ENCODE results near the gene PLCL1.

Gene PLCL1

DNA sequence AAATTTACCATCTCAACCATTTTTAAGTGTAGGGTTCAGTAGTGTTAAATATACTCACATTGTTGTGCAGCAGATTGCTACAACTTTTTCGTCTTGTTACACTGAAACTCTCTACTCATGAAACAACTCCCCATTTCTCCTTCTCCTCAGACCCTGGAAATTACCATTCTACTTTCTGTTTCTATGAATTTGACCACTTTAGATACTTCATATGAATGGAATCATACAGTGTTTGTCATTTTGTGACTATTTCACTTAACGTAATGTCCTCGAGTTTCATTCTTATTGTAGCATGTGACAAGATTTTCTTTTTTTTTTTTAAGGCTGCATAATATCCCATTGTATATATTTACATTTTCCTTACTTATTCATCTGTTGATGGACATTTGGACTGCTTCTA, 203.8 kb downstream of the PLCL1 start:
- DNase-seq = no peak

DNA sequence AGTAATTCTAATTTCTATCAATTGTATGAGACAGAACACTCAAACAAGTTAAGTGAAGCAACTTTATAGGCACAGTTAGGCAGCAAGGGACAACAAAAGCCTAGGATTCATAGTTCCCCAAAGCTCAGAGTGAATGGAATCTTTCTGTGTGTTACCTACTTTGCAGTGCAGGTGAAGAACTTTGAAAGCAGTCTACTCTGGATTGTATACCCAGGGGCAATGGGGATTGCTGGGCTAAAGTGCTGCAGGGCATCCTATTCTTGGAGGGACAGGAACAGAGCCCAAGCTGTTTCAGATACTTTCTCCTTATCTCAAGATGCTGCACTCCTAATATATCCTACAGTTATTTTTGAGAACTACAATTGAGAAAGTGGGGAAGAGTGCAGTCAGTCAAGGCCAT, 207.6 kb downstream of the PLCL1 start:
- DNase-seq = no peak

DNA sequence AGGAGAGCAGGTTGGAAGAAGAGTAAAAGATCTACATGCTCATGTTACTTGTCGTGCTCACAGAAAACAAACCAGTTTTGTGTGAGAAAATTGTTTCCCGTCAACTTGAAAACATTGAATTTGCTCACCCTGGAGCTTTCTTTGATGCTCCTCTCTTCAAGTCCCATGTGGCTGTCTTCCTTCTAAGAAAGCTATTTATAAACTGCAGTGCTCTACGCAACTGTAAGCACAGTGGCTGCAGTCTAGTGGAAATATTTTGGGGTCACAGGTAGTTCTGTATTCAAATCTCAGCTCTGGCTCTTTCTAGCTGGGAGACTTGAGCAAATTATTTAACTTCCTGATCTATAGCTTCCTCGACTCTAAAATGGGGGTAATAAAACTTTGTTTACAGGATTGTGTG, 211.8 kb downstream of the PLCL1 start:
- DNase-seq = no peak

DNA sequence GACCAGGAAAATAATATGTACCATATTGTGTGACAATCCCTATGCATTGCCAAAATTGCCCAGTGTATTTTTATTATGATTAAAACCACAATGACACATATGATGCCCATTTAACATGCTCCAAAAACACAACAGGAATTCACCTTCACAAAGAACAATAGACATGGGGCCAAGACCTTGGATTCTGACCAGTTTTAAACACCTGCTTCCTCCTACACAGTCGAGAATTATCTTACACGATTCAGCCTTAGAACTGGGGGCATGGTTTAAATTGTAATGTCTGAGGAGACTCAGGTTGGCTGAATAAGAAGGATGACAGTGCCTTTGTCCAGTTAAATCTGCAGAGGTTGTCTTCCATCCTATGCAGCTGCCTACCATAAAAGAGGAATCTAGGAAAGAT, 212.7 kb downstream of the PLCL1 start:
- DNase-seq = no peak

DNA sequence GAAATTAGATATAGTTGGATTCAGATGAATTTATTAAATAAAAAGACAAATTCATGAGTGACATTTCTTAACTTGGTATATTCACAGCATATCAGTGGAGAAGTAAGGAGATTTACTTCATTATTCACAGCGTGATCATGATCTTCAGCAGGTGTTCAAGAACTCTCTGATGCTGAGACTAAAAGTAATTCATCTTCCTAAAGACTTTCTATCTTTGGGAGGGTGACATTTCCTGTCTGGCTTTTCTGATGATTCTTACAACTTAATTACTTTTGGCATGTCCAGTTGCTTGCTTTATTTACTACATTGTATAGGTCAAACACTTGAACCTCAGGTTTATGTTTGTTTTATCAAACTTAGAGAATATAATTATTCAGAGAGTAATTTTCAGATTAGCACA, 224.6 kb downstream of the PLCL1 start:
- no peak for DNase-seq

DNA sequence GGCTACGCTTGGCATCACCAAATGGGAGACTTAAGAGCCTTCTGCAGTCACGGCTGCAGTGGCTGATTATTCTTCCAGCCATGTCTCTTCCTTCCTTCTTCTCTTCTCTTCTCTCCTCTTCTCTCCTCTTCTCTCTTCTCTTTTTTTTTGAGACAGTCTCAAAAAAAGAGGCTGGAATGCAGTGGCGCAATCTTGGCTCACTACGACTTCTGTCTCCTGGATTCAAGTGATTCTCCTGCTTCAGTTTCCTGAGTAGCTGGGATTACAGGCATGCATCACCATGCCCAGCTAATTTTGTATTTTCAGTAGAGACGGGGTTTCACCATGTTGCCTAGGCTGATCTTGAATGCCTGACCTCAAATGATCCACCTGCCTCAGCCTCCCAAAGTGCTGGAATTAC, 225.2 kb downstream of the PLCL1 start:
- peak; percentile 16 for DNase-seq

DNA sequence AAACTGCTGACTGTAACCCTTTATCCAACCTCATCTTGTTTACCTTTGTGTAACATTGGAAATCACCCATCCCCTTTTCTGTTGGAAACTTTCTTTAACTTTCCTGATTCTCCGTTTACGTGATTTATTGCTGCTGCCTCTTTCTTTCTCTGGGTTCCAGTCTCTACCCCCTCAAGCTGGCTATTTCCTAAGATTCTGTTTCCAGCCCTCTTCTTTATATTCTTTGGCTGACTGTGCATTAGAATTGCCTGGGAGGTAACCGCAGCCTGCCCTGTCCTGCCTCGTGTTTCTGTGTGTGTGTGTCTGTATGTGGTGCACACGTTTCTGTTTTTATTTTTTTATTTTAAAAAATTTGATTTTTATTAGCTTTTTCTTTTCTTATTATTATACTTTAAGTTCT, 229.2 kb downstream of the PLCL1 start:
- DNase-seq = no peak

DNA sequence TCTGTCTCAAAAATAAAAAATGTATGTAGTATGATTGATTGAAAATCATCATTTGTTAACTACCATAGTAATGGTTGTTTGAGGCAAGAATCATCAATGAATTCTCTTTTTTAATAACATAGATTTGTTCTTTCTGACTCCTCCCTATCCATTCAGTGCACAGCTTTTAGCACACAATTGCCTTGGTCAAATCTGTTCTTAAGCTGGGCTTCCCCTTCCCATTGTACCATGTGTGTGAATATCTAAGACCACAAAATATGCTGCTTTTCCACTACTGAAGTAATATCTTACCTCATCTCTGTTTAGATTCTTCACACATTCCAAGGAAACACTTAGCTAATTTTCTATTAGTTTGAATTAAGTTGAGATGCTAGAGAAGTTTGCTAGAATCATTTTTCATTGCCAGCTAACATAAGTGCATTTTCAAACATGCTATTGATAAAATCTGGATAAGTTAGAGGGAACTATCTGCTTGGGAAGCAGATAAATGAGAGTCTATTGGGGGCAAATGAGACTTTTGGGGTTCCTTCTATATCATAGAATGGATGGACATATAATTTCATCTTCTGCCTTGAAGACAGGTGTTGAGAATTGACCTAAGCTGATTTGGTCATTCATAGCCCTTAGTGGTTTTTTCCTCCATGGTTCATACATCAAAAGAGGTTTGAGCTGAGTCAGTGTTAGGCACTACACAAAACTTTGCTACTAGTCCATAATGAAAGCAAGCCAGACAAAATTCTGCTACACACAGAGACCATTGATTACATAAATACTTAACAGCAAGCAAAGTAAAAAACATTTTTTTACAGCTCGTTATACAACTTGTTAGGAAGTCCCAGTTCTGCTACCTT, 231.9 kb downstream of the PLCL1 start:
- no peak for DNase-seq

DNA sequence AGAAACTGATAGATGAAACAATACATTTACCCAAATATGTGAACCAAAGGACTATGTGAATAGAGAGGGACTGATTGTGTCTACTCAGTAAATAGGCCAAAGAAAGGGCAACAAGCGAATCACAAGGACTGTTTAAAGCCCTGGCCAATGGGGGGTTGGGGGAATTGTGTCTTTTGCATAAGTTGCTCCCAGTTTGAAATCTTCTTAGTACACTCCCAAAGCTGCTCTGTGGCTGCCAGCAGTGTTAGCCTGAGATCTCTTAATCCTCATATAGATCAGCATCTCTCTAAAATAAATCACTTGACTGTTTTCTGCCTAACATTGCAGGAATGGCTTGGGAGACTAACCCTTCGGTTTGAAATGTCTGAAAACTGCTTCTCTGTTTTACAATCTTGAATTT, 236.4 kb downstream of the PLCL1 start:
- DNase-seq = no peak

DNA sequence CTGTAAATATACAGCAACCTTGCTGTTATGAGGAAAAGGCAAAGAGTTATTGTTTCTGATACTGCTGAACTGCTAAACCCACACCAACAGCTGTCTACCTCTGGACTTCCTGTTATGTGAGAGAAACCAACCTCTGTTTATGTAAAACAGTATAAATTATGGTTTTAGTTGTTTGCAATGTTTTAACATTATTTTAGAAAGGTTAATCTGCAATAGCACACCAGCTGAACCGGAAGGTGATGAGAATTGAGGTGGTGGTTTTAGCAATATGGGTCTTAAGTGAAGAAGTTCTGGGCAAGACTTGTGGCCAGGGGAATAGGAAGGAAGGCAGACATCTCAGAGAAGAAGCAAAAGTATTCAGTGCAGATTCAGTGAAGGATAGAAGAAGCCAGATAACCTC, 237.8 kb downstream of the PLCL1 start:
- no peak for DNase-seq

DNA sequence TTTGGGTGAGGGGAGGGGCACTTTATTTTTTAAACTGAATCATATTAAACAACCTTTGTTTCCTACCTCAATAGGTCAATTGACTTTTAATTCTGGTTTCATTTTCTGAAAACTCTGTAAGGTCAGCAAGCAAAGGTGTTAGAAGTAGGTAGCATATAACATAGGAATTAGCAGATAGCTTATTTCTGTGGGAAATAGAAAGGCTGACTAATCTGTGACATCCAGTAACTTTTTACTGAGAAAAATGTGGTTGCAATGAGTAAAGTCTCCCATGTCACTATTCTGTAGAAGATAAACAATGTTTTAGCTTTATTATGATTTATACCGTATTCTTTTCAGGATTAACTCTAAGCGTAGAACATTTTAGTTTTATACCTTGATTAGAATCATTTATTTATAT, 240.4 kb downstream of the PLCL1 start:
- DNase-seq = peak; percentile 6

DNA sequence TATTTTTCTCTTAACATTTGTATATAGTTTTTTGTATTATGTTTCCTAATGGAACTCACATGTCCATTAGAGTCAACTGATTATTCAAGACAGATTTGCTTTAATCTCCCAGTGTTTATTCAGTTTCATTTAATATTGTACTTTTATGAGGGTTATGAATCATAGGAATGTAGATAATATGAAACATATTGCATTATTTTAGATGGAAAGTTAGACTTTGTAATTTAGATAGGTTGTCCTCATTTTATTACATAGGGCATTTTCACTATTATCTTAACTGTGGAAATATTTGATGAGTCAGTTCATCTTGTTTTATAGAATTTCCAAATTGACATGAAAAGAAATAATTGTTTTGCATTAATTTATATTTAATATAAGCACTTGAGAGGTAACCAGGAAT, 240.8 kb downstream of the PLCL1 start:
- peak; percentile 31 for DNase-seq

DNA sequence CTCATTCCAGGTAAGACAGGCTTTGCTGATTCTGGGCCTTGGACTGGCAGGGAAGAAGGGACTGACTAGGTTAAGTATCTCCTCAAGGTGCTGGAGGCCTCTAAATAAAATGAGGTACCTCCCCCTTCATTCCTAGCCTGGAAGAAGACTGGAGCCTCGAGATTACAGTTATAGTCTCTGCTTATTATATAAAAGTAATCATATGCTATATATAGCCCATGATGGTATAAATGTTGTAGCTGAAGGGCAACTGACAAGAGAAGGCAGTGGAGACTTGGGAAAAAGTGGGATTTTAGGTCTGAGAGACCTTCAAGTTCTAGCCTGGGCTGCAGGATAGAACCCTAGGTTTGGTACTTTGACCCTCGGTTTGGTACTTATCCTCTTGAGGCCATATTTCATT, 248.3 kb downstream of the PLCL1 start:
- no peak for DNase-seq

DNA sequence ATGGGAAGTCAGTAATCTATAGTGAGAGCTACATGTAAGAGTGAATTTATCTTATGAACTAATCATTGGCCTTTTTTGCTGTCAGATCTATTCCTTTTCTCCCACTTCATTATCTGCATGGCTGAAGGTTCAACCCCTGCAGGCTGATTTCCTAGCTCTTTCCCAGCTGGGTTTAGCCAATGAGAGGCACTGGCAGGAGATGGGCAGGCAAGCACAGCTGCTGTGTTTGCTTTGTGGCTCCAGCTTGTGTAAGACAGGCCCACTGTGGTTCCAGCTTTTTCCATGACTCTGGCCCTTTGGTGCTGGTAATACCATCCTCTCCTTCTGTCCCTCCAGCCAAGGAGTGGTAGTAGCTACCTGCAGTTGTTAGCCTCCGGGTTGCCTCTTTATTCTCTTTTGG, 248.8 kb downstream of the PLCL1 start:
- no peak for DNase-seq

DNA sequence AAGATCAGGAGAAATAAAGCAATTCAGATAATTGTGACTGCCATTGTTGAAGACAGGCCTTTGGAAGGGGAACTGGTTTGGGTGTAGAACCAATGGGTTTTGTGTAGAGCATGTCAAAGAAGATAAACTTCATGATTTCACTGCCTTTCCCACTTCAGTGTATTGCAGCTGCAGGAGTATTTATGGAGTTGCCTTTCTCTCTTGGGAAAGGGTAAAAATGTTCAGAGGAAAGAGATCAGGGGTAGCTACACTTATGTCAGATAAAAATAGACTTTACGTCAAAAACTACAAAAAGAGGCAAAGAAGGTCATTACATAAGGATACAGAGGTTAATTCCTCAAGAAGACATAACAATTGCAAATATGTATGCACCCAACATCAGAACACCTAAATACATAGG, 249.4 kb downstream of the PLCL1 start:
- DNase-seq = no peak

DNA sequence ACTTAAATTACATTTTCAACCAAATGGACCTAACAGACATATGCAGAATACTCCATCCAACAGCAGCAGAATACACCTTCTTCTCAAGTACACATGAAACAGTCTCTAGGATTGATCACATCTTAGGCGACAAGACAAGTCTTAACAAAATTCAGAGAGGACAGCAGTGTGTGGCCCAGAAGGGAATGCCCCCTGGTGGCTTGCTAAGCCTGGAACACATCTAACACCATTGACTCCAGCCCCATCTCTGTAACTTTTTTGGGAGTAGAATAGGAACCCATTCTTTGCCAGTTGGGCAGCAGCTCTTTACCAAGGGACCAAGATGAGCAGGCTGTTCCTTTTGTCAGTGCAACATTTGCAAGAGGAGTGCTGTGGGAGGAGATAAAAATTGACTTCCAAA, 249.9 kb downstream of the PLCL1 start:
- DNase-seq = peak; percentile 39

DNA sequence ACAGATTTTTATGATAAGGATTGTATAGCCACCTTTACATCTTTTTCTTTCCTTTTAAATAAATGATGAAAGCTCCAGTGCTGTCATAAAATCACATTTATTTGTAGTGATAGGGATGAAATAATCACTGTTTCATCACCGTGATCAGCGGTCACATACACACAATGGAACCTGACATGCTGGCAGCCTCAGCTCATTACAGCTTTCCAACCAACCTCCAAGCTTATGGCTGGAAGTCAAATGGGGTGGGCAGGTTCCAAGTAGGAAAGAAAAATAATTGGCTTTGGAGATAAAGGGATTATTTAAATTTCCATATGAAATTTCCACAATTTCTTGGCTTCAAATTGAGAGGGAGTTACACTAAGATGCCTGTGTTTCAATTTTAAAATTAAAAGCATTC, 251.3 kb downstream of the PLCL1 start:
- DNase-seq = no peak

DNA sequence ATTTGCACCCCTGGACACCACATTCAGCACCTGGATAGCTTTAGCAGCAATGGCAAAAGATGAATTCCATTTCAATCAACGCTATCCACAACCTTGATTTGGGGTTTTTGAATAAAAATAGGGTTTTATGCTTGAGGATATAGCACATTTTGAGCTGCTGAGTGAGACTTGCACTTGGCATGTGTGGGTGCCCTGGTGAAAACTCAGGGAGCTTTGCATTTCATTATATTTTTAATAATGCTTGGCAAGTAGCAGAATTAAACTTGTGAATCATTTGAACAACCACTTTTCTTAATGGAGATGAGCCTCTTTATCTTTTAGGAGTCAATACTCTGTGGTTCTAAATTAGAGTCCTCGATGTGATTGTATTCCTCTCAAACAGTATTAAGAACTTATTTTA, 252.4 kb downstream of the PLCL1 start:
- no peak for DNase-seq

DNA sequence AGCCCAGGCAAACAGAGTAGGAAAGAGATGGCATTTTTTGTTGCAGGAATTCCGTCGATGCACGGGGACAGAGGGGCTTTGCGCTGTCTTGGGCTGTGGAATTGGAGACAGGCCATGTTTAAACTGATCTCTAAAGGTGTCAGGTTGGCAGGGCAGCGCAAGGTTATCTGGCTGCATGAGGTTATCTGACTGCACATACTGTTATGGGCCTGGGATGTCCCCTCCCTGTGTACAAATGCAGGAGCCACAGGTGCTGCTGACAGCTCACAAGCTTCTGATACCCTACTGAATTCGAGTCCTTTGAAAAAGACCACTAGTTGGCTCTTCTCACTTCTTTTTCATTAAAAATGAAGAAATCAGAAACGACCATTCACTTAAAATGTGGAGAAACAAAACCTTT, 255.4 kb downstream of the PLCL1 start:
- no peak for DNase-seq

DNA sequence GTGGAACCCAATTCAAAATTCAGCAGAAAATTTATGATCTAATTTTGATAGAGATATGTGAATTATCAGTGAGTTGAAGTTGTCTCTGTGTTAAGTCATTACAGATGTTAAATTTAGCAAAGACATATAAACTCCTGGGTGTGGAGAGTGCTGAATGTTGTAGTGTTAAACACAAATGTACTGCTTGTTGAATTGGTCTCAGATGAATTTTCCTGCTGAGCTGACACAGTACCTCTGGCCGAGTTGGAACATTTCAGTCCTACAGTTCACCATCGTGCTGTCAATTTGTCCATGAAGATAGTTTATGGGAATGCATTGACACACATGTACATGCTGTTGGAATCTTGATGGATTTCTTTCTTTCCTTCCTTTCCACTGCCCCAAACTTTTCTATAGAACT, 255.9 kb downstream of the PLCL1 start:
- no peak for DNase-seq

DNA sequence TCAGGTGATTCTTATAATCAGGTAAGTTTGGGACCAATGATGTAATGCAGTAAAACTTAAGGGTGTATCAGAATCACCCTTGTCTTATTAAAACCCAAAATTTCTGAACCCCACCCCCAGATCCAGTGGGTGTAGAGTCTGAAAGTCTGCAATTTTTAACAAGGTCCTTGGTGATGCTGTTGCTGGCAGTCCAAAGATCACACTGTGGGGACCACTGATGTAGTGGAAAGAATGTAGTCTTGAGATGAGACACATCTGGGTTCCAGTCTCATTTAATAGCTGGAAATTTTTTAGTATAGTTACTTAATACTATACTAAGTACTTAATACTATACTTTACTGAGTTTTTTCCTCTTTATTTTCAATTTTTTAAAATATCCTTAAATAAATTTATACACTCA, 258.4 kb downstream of the PLCL1 start:
- DNase-seq = no peak

DNA sequence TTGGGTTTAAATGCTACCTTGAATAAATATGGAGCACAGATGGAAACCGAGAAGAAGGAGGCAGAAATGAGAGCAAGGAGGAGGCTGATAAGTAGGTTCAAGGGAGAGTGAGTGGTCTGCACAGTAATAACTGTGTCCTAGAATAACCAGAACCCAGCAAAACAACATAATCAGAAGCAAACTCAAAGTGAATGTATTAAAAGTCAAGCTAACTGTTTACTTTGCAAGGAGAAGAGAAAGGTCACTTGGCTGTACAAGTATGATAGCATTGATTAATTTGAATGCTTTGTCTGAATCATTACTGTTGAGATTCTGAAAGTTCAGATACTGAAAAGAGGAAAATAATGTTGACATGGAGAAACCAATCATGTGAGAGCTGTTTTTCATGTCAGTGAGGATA, 258.8 kb downstream of the PLCL1 start:
- no peak for DNase-seq

DNA sequence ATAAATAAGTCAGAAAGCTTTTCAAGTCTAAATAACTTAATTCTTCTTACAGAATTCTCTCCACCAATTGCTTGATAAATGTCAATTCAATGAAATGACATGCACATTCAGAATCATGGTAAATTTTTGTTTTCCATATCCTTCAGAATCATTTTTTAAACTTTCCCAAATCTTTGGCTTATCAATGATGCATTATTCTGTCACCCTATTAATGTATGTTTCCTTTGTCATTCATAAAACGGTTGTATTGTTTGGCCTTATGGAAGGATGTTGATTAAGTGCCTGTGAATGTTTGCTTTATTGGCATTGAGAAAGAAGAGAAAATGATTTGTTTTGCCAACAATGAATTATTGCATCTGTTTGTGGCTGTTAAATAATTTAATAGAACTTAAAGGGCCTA, 260.9 kb downstream of the PLCL1 start:
- no peak for DNase-seq

DNA sequence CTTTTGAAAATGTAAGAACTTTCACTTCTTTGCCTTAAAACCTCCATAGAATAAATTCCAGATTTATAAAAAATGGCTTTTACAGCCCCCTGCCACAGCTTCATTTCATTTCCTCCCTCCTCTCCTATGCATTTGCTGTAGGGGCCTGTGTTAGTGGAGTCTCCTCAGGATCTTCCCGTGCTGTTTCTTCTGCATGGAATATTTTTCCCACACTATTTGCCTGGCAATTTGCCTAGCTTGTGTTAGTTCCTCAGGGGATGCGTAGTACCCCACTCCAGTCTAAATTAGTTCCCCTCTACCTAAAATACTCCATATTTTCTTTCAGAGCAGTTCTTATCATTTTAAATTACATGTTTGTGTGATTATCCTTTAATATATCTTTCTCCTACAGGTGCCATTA, 262.2 kb downstream of the PLCL1 start:
- no peak for DNase-seq

DNA sequence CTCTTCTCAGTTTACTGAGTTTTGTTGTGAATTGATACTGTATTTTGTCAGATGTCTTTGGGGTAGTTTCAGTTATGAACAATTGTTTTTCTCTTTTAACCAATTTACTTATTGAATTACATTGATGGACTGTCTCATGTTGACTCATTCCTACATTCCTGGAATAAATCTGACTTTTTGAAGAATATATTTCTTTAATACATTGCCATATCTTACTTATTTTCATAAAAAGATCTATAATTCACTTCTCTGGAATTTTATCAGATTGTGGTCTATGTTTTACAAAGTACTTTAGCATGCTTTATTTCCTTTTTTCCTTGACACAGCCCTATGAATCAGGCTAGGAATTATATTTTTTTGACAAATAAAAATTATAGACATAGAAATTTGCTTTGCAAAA, 268.3 kb downstream of the PLCL1 start:
- DNase-seq = peak; percentile 17
